ENCODE results near the gene TULP3. TPM values are rescaled to one million over a fixed set of nuclear protein-coding genes. Genes with fewer than 3 reads are reported as not detected.
A peak's percentile ranks its signal among the peaks of the same experiment; 100 is the strongest.

TULP3 gene
- total and polyA plus RNA-seq, 7 donors: 3.9 to 9.1 (median 7.1) TPM

GRCh38 chr12:2855546-2855945, 35.1 kb upstream of the TULP3 start:
- TF ChIP-seq, protein P1, sequence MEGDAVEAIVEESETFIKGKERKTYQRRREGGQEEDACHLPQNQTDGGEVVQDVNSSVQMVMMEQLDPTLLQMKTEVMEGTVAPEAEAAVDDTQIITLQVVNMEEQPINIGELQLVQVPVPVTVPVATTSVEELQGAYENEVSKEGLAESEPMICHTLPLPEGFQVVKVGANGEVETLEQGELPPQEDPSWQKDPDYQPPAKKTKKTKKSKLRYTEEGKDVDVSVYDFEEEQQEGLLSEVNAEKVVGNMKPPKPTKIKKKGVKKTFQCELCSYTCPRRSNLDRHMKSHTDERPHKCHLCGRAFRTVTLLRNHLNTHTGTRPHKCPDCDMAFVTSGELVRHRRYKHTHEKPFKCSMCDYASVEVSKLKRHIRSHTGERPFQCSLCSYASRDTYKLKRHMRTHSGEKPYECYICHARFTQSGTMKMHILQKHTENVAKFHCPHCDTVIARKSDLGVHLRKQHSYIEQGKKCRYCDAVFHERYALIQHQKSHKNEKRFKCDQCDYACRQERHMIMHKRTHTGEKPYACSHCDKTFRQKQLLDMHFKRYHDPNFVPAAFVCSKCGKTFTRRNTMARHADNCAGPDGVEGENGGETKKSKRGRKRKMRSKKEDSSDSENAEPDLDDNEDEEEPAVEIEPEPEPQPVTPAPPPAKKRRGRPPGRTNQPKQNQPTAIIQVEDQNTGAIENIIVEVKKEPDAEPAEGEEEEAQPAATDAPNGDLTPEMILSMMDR (IDR thresholded peaks at IDR 0.05): no peak
- peaks cover 5% of the 10 kb centered on the region for H3K4me1 ChIP-seq
- intact Hi-C loops (cut with DNase I): loop anchor here (2.0 to 10.0 kb wide), 3 partner anchors 89 to 419 kb away; no protein-coding TSS in a partner anchor

DNA sequence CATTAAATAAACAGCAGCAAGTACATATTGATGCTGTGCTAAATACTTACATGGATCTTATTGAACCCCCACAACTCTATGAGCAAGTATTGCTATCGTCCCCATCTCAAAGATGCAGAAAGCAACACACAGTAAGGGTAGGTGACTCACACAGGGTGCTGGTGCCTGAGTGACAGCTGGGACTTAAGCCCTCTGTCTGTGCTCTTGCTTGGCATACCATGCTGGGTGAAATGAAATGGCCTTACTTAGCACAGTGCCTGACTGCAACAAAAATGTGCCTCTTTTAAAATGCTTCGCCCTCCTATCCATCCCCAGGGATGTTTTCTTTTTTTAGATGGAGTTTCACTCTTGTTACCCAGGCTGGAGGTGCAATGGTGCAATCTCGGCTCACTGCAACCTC, 34.6 kb upstream of the TULP3 start:
- DNase-seq (no peak), ATAC-seq (peak in 3 of 4 donors; percentile 67 to 72 (median 72))
- Histone ChIP-seq H3K27me3 (ENCODE audit: insufficient read depth in 3 of 3, low read length in 2 of 3) (no peaks in the 10 kb centered on the region), H3K4me3 (no peak overlapping the region), H3K27ac (no peak overlapping the region), H3K9me3 (no peaks in the 10 kb centered on the region), H3K36me3 (ENCODE audit: insufficient read depth in 1 of 2, low read depth in 1 of 2) (no peaks in the 10 kb centered on the region), H3K4me1 (peaks cover 5% of the 10 kb centered on the region)
- intact Hi-C loops (cut with DNase I): loop anchor here (10.0 kb wide), 2 partner anchors 189 to 419 kb away; no protein-coding TSS in a partner anchor
- 74 to 93% (median 80%) methylated on average over 3 of the region's 3 CpGs for WGBS, 3 donors
- TF ChIP-seq, protein P1 (IDR thresholded peaks at IDR 0.05): no peak

More at GRCh38 chr12:2855546-2855945, 35.1 kb upstream of the TULP3 start:
- no peak for ATAC-seq
- DNase-seq: no peak
- no peaks in the 10 kb centered on the region for H3K9me3 ChIP-seq
- 89 to 90% (median 90%) methylated on average over 7 of the region's 7 CpGs for WGBS, 3 donors
- H3K36me3 ChIP-seq (ENCODE audit: insufficient read depth in 1 of 2, low read depth in 1 of 2): no peaks in the 10 kb centered on the region
- no peak overlapping the region for H3K4me3 ChIP-seq
- no peaks in the 10 kb centered on the region for H3K27me3 ChIP-seq (ENCODE audit: insufficient read depth in 3 of 3, low read length in 2 of 3)
- no peak overlapping the region for H3K27ac ChIP-seq

DNA sequence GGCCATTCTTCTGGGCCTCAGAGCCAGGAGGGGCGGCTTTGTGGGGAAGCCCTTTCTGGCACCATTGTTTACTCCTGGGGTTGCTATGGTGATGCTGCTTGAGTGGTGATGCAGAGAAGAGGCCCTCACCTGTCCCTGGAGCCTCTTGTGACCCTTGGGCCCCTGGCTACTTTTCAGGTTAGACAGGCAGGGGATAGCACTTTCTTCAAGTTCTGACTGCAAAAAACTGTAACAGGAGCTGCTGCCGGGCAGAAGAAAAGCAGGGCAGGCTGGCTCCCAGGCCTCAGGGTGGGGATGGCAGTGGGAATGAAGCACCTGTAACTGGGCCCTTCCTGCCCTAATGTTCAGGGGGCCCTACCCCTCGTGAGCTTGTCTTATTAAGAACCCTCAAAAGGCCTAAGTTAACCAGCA, 33.7 kb upstream of the TULP3 start, which contains the start of gene TEX52:
Gene TEX52 (minus strand): TSS at position 19 of the 411 bp plus-strand sequence. CDS start 13 bp downstream, at position 6.
- WGBS, 3 donors: 89 to 93% (median 89%) methylated on average over 3 of the region's 3 CpGs
- no peak for ATAC-seq
- Histone ChIP-seq H3K4me1 (peaks cover 5% of the 10 kb centered on the region), H3K36me3 (ENCODE audit: insufficient read depth in 1 of 2, low read depth in 1 of 2) (no peaks in the 10 kb centered on the region), H3K9me3 (no peaks in the 10 kb centered on the region), H3K4me3 (no peak within 1 kb of the TSS), H3K27ac (no peak within 1 kb of the TSS), H3K27me3 (ENCODE audit: insufficient read depth in 3 of 3, low read length in 2 of 3) (no peaks in the 10 kb centered on the region)
- DNase-seq: no peak
- TF ChIP-seq, protein P1 (IDR thresholded peaks at IDR 0.05): no peak
- intact Hi-C loops (cut with DNase I): loop anchor here (10.0 kb wide), 2 partner anchors 188 to 418 kb away; no protein-coding TSS in a partner anchor

DNA sequence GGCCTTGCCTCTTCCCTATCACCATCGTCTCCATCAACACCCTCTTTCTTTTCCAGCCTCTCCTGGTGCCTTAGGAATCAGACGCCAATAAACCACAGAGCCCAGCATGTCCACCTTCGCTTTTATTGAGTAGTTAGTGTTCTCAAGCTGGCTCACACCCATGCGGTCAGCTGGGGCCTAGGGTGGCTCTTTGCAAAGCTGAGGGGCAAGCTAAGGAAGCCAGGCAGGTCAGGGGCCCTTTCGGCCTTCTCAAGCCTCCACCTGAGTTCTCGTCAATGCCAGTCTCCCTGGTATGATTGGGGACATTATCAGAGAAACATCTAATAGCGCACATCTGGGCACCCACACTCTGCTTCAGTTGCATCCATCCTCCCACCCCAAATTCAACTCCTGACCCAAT, 33.1 kb upstream of the TULP3 start:
- 95 to 97% (median 96%) methylated on average over 7 of the region's 7 CpGs for WGBS, 3 donors
- H3K9me3 ChIP-seq: no peaks in the 10 kb centered on the region
- no peaks in the 10 kb centered on the region for H3K36me3 ChIP-seq (ENCODE audit: insufficient read depth in 1 of 2, low read depth in 1 of 2)
- no peaks in the 10 kb centered on the region for H3K27me3 ChIP-seq (ENCODE audit: insufficient read depth in 3 of 3, low read length in 2 of 3)
- no peak overlapping the region for H3K4me3 ChIP-seq
- intact Hi-C loops (cut with DNase I): loop anchor here (10.0 kb wide), 2 partner anchors 187 to 417 kb away; no protein-coding TSS in a partner anchor
- peaks cover 5% of the 10 kb centered on the region for H3K4me1 ChIP-seq
- DNase-seq: no peak
- TF ChIP-seq, protein P1 (IDR thresholded peaks at IDR 0.05): no peak
- ATAC-seq: no peak
- no peak overlapping the region for H3K27ac ChIP-seq

DNA sequence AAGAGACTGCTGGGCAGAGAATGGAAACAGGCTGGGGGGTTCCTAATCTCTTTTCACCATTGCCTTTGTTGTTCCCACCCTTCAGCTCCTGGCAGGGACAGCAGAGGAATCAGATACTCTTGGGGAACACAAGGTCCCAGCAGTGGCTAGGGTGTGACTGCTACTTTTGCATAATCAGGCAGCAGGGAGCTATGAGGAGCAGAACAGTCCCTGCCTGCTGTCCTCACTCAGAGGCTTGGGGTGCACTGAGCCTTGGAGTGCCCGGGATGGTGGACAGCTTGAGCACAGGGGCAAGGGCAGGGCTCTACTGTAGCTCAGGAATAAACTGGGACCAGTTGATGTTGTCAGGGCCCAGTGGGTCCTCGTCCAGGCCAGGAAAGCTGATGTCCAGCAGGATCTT, 32.4 kb upstream of the TULP3 start:
- 35 to 83% (median 70%) methylated on average over 2 of the region's 2 CpGs for WGBS, 3 donors
- peak in 2 of 4 donors; percentile 69 to 78 for ATAC-seq
- intact Hi-C loops (cut with DNase I): loop anchor here (10.0 kb wide), 2 partner anchors 186 to 416 kb away; no protein-coding TSS in a partner anchor

More for the DNA sequence above, 32.4 kb upstream of the TULP3 start:
- Histone ChIP-seq H3K4me1 (peaks cover 5% of the 10 kb centered on the region), H3K36me3 (ENCODE audit: insufficient read depth in 1 of 2, low read depth in 1 of 2) (no peaks in the 10 kb centered on the region), H3K4me3 (no peak overlapping the region), H3K27me3 (ENCODE audit: insufficient read depth in 3 of 3, low read length in 2 of 3) (no peaks in the 10 kb centered on the region), H3K9me3 (no peaks in the 10 kb centered on the region), H3K27ac (no peak overlapping the region)
- no peak for DNase-seq
- TF ChIP-seq, protein P1 (IDR thresholded peaks at IDR 0.05): no peak
